ENCODE measurements around the gene ASIC4. TPM values are rescaled to one million over a fixed set of nuclear protein-coding genes. Genes with fewer than 3 reads are reported as not detected.

Gene ASIC4
- total and polyA plus RNA-seq, 2 of the 13 experiments (the other 11 are each of a cell fraction or from before 2014, with no cell fraction given) = 0.03 TPM; not detected in 1

- TF ChIP-seq CBX2 (IDR thresholded peaks at IDR 0.05; ENCODE audit: low read depth, low read length) = no peak
- TF ChIP-seq CBX2 (CRISPR knock-in tag; IDR thresholded peaks at IDR 0.05; ENCODE audit: low read depth) = no peak
- no peak; the same call in none of the 2 replicates for TF ChIP-seq PITX1 (CRISPR knock-in tag; IDR thresholded peaks at IDR 0.05)
- peak; percentile 68; the same call in 1 of the 2 replicates for TF ChIP-seq NCOR1 (IDR thresholded peaks at IDR 0.05; ENCODE audit: borderline replicate concordance, low read length)
- peak; percentile 36; the same call in 1 of the 2 replicates for TF ChIP-seq ZHX2 (IDR thresholded peaks at IDR 0.05; ENCODE audit: low read depth)
- no peak for TF ChIP-seq ZHX2 (CRISPR knock-in tag; IDR thresholded peaks at IDR 0.05; ENCODE audit: borderline replicate concordance)
- peak; percentile 59; the same call in 1 of the 2 replicates for TF ChIP-seq ZBTB7A (CRISPR knock-in tag; IDR thresholded peaks at IDR 0.05)
- peak; percentile 80 for TF ChIP-seq PHF20 (CRISPR knock-in tag; IDR thresholded peaks at IDR 0.05)
- TF ChIP-seq ZNF570 (CRISPR knock-in tag; IDR thresholded peaks at IDR 0.05; ENCODE audit: borderline replicate concordance) = 0 out of 2 replicates have a peak, but pooled peaks have one; percentile 61
- TF ChIP-seq RNF219 (CRISPR knock-in tag; IDR thresholded peaks at IDR 0.05) = no peak
- TF ChIP-seq ELK4 (CRISPR knock-in tag; IDR thresholded peaks at IDR 0.05; ENCODE audit: borderline replicate concordance) = 0 out of 2 replicates have a peak, but pooled peaks have one; percentile 57
- TF ChIP-seq ZNF513 (CRISPR knock-in tag; conservative IDR thresholded peaks at IDR 0.05) = no peak
- TF ChIP-seq NFE2 (CRISPR knock-in tag; IDR thresholded peaks at IDR 0.05) = 0 out of 2 replicates have a peak, but pooled peaks have one; percentile 24
- TF ChIP-seq MIER3 (CRISPR knock-in tag; IDR thresholded peaks at IDR 0.05; ENCODE audit: borderline replicate concordance) = peak; percentile 10; the same call in 1 of the 2 replicates
- TF ChIP-seq ZNF34 (CRISPR knock-in tag; IDR thresholded peaks at IDR 0.05; ENCODE audit: borderline replicate concordance) = no peak
- peak; percentile 42 for TF ChIP-seq ZMYM4 (CRISPR knock-in tag; IDR thresholded peaks at IDR 0.05)
- TF ChIP-seq ZNF430 (CRISPR knock-in tag; IDR thresholded peaks at IDR 0.05) = peak; percentile 88
These were observed 15.8 kb upstream of the ASIC4 start, which contains the start of gene GMPPA (continued) for GRCh38 chr2:219498280-219499057.

Data from HepG2 (cell line).